Natural killer cell treated with Interleukin-12 subunit alpha and Interleukin-12 subunit beta and Interleukin-15 and Interleukin-18, amount 100 ng/mL, for 72 hours (primary cell): ENCODE data around the gene ATP5MC3. TPM values are rescaled to one million over a fixed set of nuclear protein-coding genes. Genes with fewer than 3 reads are reported as not detected.
A peak's percentile ranks its signal among the peaks of the same experiment; 100 is the strongest.
"Not testable (repeated sequence)": the region's sequence is repeated elsewhere in the genome, so short reads cannot be mapped to it uniquely, and the experiment has no call there.

ENCODE experiments used
- ATAC-seq, 2 donors: fragments of 150-1000 bp; cut with Tn5 transposase in 1 of 2; sonication (Bioruptor Pico), chemical (Tn5 transposase) in 1 of 2; 2 replicates each; pipeline ENCODE4 v1.10.0; 2021
- DNase-seq: peaks from one replicate; pipeline ENCODE4 v3.0.0; 2022; ENCODE audit warnings: low spot score
- H3K27ac Mint-ChIP-seq, 2 donors: 1 replicate in 1 of 2; 2 replicates in 1 of 2; pipeline ENCODE4 v1.8.0; 2022; ENCODE audit warnings: mixed read lengths in 2 of 2, mild to moderate bottlenecking in 1 of 2, moderate library complexity in 1 of 2
- H3K27me3 Mint-ChIP-seq, 2 donors: 1 replicate in 1 of 2; 2 replicates in 1 of 2; pipeline ENCODE4 v1.8.0; 2022; ENCODE audit warnings: mixed read lengths in 2 of 2
- H3K36me3 Mint-ChIP-seq: one replicate; pipeline ENCODE4 v1.8.0; 2022; ENCODE audit warnings: mixed read lengths
- H3K4me1 Mint-ChIP-seq, 2 donors: 1 replicate in 1 of 2; 2 replicates in 1 of 2; pipeline ENCODE4 v1.8.0; 2022; ENCODE audit warnings: low read depth in 2 of 2, mixed read lengths in 2 of 2, mild to moderate bottlenecking in 1 of 2
- H3K4me3 Mint-ChIP-seq: one replicate; pipeline ENCODE4 v1.8.0; 2022; ENCODE audit warnings: mixed read lengths
- H3K9me3 Mint-ChIP-seq: 2 replicates; pipeline ENCODE4 v1.8.0; 2022; ENCODE audit warnings: mixed read lengths
- total RNA-seq, 2 donors: library from RNA; stranded (reverse); gene quantifications; one replicate each; pipeline ENCODE4 v1.2.3, GENCODE V29; 2022

The ATP5MC3 gene
- 100 to 1,000 TPM; 226 to 254 TPM for total RNA-seq

- peaks cover 19 to 30% of the 10 kb centered on the region in 2 donors for H3K4me1 Mint-ChIP-seq
- H3K9me3 Mint-ChIP-seq, result peaks cover 7% of the 10 kb centered on the region
- peaks cover 37% of the 10 kb centered on the region for H3K36me3 Mint-ChIP-seq
- peak; percentile 94 to 98 for ATAC-seq
- peak; percentile 95 for DNase-seq
- H3K4me3 Mint-ChIP-seq, result peak within 1 kb of the TSS; percentile 98
- peaks cover 0 to 3% of the 10 kb centered on the region in 2 donors for H3K27me3 Mint-ChIP-seq
- H3K27ac Mint-ChIP-seq, result peak within 1 kb of the TSS; percentile 96 to 97
Measured at GRCh38 chr2:175181104-175181876, at the start of gene ATP5MC3. Gene ATP5MC3, minus strand, starts transcription at chr2:175181710. Its CDS starts 317 bp downstream, at chr2:175181393.

DNA sequence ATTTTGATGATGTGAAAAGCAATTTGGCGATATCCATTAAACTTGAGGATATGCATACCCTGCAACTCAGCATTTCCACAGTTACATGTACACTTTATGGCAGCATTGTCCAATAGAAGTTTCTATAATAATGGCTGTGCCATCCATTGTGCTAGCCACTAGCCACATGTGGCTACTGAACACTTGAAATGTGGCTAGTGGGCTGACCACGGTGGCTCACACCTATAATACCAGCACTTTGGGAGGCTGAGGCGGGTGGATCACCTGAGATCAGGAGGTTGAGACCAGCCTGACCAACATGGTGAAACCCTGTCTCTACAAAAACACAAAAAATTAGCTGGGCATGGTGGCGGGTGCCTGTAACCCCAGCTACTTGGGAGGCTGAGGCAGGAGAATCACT, 47.1 kb upstream of the ATP5MC3 start:
- peak overlapping the region; percentile 54 to 69 for H3K27ac Mint-ChIP-seq
- peak in 1 of 2 donors; percentile 24 for ATAC-seq
- H3K9me3 Mint-ChIP-seq, H3K4me3 Mint-ChIP-seq, H3K36me3 Mint-ChIP-seq, DNase-seq: not testable (repeated sequence)
- H3K4me1 Mint-ChIP-seq, result peaks cover 14 to 23% of the 10 kb centered on the region in 2 donors
- peaks cover 2 to 12% of the 10 kb centered on the region in 2 donors for H3K27me3 Mint-ChIP-seq

DNA sequence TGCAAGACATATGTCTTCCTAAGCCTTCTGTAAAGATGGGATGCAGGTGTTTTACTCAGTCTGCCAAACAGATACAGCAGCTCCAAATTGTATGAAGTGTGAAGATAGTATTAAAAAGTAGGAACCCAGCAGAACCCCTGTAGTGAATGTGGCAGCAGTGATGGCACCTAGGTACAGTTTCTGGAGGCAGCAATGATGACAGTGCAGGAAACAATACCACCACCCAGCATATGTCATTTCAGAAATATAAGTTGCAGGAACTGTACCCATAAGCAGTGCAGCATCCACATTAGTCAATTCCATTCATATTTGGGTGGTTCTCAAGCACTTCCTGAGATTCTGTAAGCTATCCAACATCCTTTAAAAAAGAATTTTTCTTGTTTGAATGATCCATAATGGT, 46.7 kb upstream of the ATP5MC3 start:
- peak overlapping the region; percentile 54 to 69 for H3K27ac Mint-ChIP-seq
- H3K9me3 Mint-ChIP-seq, result no peaks in the 10 kb centered on the region
- H3K4me1 Mint-ChIP-seq, result peaks cover 14 to 26% of the 10 kb centered on the region in 2 donors
- H3K27me3 Mint-ChIP-seq, result peaks cover 6 to 17% of the 10 kb centered on the region in 2 donors
- DNase-seq (no peak), ATAC-seq (peak in 1 of 2 donors; percentile 79)
- no peak overlapping the region for H3K4me3 Mint-ChIP-seq
- no peaks in the 10 kb centered on the region for H3K36me3 Mint-ChIP-seq

- no peaks in the 10 kb centered on the region for H3K9me3 Mint-ChIP-seq
- no peaks in the 10 kb centered on the region for H3K36me3 Mint-ChIP-seq
- DNase-seq (no peak), ATAC-seq (peak; percentile 94 to 97)
- H3K4me1 Mint-ChIP-seq, result peaks cover 14 to 29% of the 10 kb centered on the region in 2 donors
- peaks cover 9 to 24% of the 10 kb centered on the region in 2 donors for H3K27me3 Mint-ChIP-seq
- H3K4me3 Mint-ChIP-seq, result peak overlapping the region; percentile 65
- H3K27ac Mint-ChIP-seq, result peak overlapping the region; percentile 69 to 82
Measured at GRCh38 chr2:175227393-175227792, 45.9 kb upstream of the ATP5MC3 start.

DNA sequence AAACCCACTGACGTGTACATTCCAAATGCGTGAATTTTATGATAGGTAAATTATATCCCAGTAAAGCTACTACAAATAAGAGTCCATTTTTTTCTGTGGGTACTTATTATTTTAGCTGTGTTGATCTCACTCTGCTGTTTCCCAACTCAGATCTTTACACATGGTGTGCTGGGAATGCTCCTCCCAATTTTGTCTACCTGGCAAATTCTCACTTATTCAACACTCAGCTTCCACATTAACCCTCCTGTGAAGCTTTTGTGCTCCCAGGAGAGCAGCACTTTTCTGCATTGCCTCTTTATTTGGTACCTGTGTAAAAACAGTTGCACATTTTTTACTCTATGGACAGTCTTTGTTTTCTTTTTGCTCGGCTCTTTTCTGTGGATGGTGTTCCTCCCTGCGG, 38.6 kb upstream of the ATP5MC3 start:
- no peak overlapping the region for H3K4me3 Mint-ChIP-seq
- DNase-seq (no peak), ATAC-seq (no peak)
- H3K27ac Mint-ChIP-seq, result no peak overlapping the region
- peaks cover 0 to 7% of the 10 kb centered on the region in 2 donors for H3K4me1 Mint-ChIP-seq
- no peaks in the 10 kb centered on the region for H3K9me3 Mint-ChIP-seq
- H3K36me3 Mint-ChIP-seq, result no peaks in the 10 kb centered on the region
- H3K27me3 Mint-ChIP-seq, result peaks cover 26 to 34% of the 10 kb centered on the region in 2 donors

- H3K27me3 Mint-ChIP-seq, result peaks cover 31 to 34% of the 10 kb centered on the region in 2 donors
Measured at GRCh38 chr2:175218551-175218950, 37.0 kb upstream of the ATP5MC3 start.

GRCh38 chr2:175207741-175208438, 26.4 kb upstream of the ATP5MC3 start:
- H3K9me3 Mint-ChIP-seq, result peaks cover 5% of the 10 kb centered on the region
- H3K4me1 Mint-ChIP-seq, result peaks cover 17 to 32% of the 10 kb centered on the region in 2 donors
- H3K27me3 Mint-ChIP-seq, result peaks cover 0 to 6% of the 10 kb centered on the region in 2 donors
- peak overlapping the region in 1 of 2 donors; percentile 57 for H3K27ac Mint-ChIP-seq
- ATAC-seq (peak; percentile 63 to 69), DNase-seq (peak; percentile 61)
- H3K36me3 Mint-ChIP-seq, result no peaks in the 10 kb centered on the region
- no peak overlapping the region for H3K4me3 Mint-ChIP-seq

More at GRCh38 chr2:175218551-175218950, 37.0 kb upstream of the ATP5MC3 start:
- no peaks in the 10 kb centered on the region for H3K9me3 Mint-ChIP-seq
- H3K36me3 Mint-ChIP-seq, result no peaks in the 10 kb centered on the region
- H3K4me3 Mint-ChIP-seq, result no peak overlapping the region
- H3K4me1 Mint-ChIP-seq, result peaks cover 0 to 7% of the 10 kb centered on the region in 2 donors
- DNase-seq (no peak), ATAC-seq (no peak)
- no peak overlapping the region for H3K27ac Mint-ChIP-seq

- Mint-ChIP-seq H3K9me3 (peaks cover 5% of the 10 kb centered on the region), H3K4me1 (peaks cover 17 to 32% of the 10 kb centered on the region in 2 donors), H3K36me3 (no peaks in the 10 kb centered on the region), H3K27me3 (peaks cover 3 to 6% of the 10 kb centered on the region in 2 donors), H3K4me3 (no peak overlapping the region), H3K27ac (peak overlapping the region in 1 of 2 donors; percentile 57)
- ATAC-seq (no peak), DNase-seq (no peak)
Measured at GRCh38 chr2:175206866-175207265, 25.4 kb upstream of the ATP5MC3 start.

DNA sequence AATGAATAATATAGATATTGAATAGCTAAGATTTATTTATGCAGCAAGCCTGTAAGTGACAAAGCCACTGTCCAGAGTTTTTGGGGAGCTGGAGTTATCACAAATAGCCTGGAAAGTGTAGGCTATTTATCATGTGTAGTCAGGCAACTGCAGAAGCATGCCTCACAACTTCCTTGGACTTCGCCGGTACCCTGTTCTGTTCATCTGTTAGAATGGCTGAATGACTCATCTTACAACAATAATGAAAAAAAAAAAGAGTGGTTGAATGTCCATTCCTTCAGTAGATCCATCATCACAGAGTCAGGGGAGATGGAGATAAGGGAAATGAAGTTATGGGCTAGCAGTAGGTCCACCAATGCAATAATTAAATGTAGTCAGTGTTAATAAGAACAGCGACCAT, 24.0 kb upstream of the ATP5MC3 start:
- ATAC-seq (no peak), DNase-seq (no peak)
- Mint-ChIP-seq H3K27ac (no peak overlapping the region), H3K9me3 (peaks cover 5% of the 10 kb centered on the region), H3K4me3 (no peak overlapping the region), H3K27me3 (peaks cover 2 to 7% of the 10 kb centered on the region in 2 donors), H3K4me1 (peaks cover 17 to 32% of the 10 kb centered on the region in 2 donors), H3K36me3 (no peaks in the 10 kb centered on the region)

GRCh38 chr2:175203621-175204496, 22.3 kb upstream of the ATP5MC3 start:
- Mint-ChIP-seq H3K9me3 (no peaks in the 10 kb centered on the region), H3K36me3 (no peaks in the 10 kb centered on the region), H3K4me3 (no peak overlapping the region), H3K27ac (no peak overlapping the region), H3K4me1 (peaks cover 12 to 26% of the 10 kb centered on the region in 2 donors), H3K27me3 (peaks cover 7 to 8% of the 10 kb centered on the region in 2 donors)
- peak; percentile 73 for ATAC-seq
- DNase-seq, result no peak

DNA sequence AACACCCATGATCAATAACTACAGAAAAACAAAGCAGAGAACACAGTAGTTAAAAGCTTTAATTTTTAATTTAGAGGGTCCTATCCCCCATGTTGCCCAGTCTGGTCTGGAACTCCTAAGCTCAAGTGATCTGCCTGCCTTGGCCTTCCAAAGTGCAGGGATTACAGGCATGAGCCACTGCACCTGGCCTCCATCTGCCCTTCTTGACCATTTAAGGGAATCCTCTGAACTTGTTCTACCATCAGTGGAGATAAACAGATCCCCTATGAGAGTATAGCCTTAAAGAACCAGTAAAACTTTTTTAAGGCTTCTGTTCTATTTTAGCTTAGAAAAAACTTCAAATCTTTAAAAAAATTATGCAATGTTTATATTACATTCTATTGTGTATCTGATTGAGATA, 13.5 kb upstream of the ATP5MC3 start:
- H3K27me3 Mint-ChIP-seq, result peaks cover 29 to 30% of the 10 kb centered on the region in 2 donors
- H3K9me3 Mint-ChIP-seq, result no peaks in the 10 kb centered on the region
- H3K4me3 Mint-ChIP-seq, result no peak overlapping the region
- ATAC-seq, result no peak
- no peaks in the 10 kb centered on the region for H3K36me3 Mint-ChIP-seq
- no peak overlapping the region for H3K27ac Mint-ChIP-seq
- no peak for DNase-seq
- H3K4me1 Mint-ChIP-seq, result no peaks in the 10 kb centered on the region

- ATAC-seq (no peak), DNase-seq (no peak)
- Mint-ChIP-seq H3K9me3 (no peaks in the 10 kb centered on the region), H3K27ac (no peak overlapping the region), H3K27me3 (peaks cover 24 to 34% of the 10 kb centered on the region in 2 donors), H3K4me3 (no peak overlapping the region), H3K36me3 (peaks cover 5% of the 10 kb centered on the region), H3K4me1 (no peaks in the 10 kb centered on the region)
Measured at GRCh38 chr2:175188761-175189160, 7.3 kb upstream of the ATP5MC3 start.

DNA sequence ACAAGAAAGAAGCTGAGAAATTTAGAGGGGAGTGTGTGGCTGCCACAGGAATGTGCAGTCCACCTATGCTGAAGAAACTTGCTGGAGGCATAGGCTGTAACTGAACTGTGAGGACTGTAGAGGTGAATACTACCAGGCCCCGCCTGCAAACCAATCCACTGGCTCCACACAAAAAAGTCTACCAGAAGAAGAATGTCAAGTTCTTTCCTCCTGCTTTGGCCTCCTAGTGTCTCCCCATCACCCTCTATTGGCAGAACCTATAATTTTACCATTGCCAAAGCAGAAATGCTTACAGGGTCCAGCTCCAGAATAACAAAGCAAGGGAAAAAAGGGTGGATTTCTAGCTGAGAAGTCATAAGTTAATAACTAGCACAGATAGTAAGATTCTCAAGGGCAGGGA, 5.9 kb upstream of the ATP5MC3 start:
- peaks cover 5% of the 10 kb centered on the region for H3K36me3 Mint-ChIP-seq
- ATAC-seq (peak in 1 of 2 donors; percentile 33), DNase-seq (no peak)
- no peaks in the 10 kb centered on the region for H3K9me3 Mint-ChIP-seq
- no peak overlapping the region for H3K27ac Mint-ChIP-seq
- H3K4me3 Mint-ChIP-seq, result no peak overlapping the region
- H3K27me3 Mint-ChIP-seq, result peaks cover 22 to 34% of the 10 kb centered on the region in 2 donors
- no peaks in the 10 kb centered on the region for H3K4me1 Mint-ChIP-seq
